HL-60 (cell line): ENCODE measurements around the gene APPL2.

Source experiments
- DNase-seq, 2 experiments: peaks; one replicate each; pipeline ENCODE4 v3.0.0-alpha.2; 2010 to 2020; ENCODE audit warnings: low read depth in 1 of 2, low spot score in 1 of 2
- H3K27ac ChIP-seq: fragments of 250-450 bp; sonication (Bioruptor Pico); replicated peaks from 2 replicates; pipeline ENCODE4 v1.5.1; 2020; ENCODE audit warnings: mild to moderate bottlenecking, moderate library complexity
- H3K27me3 ChIP-seq: fragments of 250-450 bp; sonication (Bioruptor Pico); 2 replicates; pipeline ENCODE4 v1.5.1; 2021; ENCODE audit warnings: mild to moderate bottlenecking, moderate library complexity; ENCODE audit not compliant: insufficient read depth, poor library complexity, severe bottlenecking
- H3K4me3 ChIP-seq: replicated peaks from 2 replicates; pipeline ENCODE4 v1.5.1; 2011; ENCODE audit warnings: mild to moderate bottlenecking, control low read depth, low read length; ENCODE audit not compliant: insufficient read depth
- CTCF ChIP-seq: IDR thresholded peaks from one replicate; pipeline ENCODE4 v1.5.1; 2011; ENCODE audit warnings: low read length, control low read depth, inconsistent platforms; ENCODE audit not compliant: insufficient read depth
- GABPA ChIP-seq: IDR thresholded peaks from 2 replicates; pipeline ENCODE4 v1.6.1; 2012; ENCODE audit warnings: low read depth
- POLR2AphosphoS5 ChIP-seq: IDR thresholded peaks from 2 replicates; pipeline ENCODE4 v1.6.1; 2012; ENCODE audit warnings: low read depth
- SPI1 ChIP-seq: IDR thresholded peaks from 2 replicates; pipeline ENCODE4 v1.6.1; 2012; ENCODE audit warnings: low read depth, mild to moderate bottlenecking, borderline replicate concordance
- TF ChIP-seq, protein P1 (sequence below): IDR thresholded peaks from 2 replicates; pipeline ENCODE4 v1.6.1; 2012; ENCODE audit warnings: low read depth; ENCODE audit not compliant: insufficient replicate concordance

The APPL2 gene

GRCh38 chr12:105220150-105220928 lies 15.6 kb downstream of the APPL2 start:
- Histone ChIP-seq H3K4me3 (no peak overlapping the region), H3K27ac (no peak overlapping the region), H3K27me3 (no peaks in the 10 kb centered on the region)
- TF ChIP-seq POLR2AphosphoS5 (no peak), SPI1 (no peak), GABPA (no peak), CTCF (no peak)
- TF ChIP-seq, protein P1, sequence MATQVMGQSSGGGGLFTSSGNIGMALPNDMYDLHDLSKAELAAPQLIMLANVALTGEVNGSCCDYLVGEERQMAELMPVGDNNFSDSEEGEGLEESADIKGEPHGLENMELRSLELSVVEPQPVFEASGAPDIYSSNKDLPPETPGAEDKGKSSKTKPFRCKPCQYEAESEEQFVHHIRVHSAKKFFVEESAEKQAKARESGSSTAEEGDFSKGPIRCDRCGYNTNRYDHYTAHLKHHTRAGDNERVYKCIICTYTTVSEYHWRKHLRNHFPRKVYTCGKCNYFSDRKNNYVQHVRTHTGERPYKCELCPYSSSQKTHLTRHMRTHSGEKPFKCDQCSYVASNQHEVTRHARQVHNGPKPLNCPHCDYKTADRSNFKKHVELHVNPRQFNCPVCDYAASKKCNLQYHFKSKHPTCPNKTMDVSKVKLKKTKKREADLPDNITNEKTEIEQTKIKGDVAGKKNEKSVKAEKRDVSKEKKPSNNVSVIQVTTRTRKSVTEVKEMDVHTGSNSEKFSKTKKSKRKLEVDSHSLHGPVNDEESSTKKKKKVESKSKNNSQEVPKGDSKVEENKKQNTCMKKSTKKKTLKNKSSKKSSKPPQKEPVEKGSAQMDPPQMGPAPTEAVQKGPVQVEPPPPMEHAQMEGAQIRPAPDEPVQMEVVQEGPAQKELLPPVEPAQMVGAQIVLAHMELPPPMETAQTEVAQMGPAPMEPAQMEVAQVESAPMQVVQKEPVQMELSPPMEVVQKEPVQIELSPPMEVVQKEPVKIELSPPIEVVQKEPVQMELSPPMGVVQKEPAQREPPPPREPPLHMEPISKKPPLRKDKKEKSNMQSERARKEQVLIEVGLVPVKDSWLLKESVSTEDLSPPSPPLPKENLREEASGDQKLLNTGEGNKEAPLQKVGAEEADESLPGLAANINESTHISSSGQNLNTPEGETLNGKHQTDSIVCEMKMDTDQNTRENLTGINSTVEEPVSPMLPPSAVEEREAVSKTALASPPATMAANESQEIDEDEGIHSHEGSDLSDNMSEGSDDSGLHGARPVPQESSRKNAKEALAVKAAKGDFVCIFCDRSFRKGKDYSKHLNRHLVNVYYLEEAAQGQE = no peak
- DNase-seq = no peak

DNA sequence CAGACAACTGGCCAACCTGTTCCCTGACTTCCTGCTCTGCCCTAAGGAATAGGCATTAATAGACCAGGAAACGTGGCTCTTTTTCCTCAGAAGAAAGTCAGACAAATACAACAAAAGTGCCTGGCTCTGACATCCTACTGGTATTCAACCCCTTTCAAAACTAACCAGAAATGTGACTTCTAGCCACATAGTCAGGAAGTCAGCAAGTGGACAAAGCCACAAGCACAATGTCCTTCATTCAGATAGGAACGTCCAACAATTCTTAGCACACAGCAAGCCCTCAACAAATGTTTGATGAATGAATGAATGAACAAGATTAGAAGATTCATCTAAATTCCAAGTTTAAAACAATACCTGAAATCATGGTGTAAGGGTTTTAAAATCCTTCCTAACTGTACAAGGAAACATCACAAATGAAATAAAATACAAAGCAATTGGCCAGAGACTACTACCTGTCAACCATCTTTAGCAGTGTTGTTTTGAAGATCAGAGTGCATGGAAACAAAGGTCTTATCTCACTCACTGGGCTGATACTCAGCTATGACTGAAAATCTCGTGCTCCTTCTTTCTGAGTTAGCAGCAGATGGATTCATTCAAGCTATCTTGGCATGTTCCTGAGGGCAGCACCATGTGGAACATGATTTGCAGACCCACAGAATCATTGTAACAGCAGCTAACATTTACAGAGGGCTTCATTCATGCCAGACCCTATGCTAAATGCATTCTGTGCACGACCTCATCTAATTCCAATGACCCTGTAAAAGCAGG lies 16.5 kb downstream of the APPL2 start:
- H3K4me3 ChIP-seq = no peak overlapping the region
- TF ChIP-seq POLR2AphosphoS5 (no peak), SPI1 (no peak), GABPA (no peak), CTCF (no peak)
- TF ChIP-seq, protein P1 = no peak
- DNase-seq = no peak
- no peaks in the 10 kb centered on the region for H3K27me3 ChIP-seq
- H3K27ac ChIP-seq = no peak overlapping the region

GRCh38 chr12:105218434-105218833 lies 17.5 kb downstream of the APPL2 start:
- Histone ChIP-seq H3K27me3 (no peaks in the 10 kb centered on the region), H3K4me3 (no peak overlapping the region), H3K27ac (no peak overlapping the region)
- no peak for DNase-seq
- TF ChIP-seq CTCF (no peak), POLR2AphosphoS5 (no peak), GABPA (no peak), SPI1 (no peak)
- TF ChIP-seq, protein P1 = no peak
